Activated CD4-positive, alpha-beta T cell treated with anti-CD3 and anti-CD28 coated beads for 1 hour (primary cell): ENCODE data around the gene CREB5.

Experiments
- DNase-seq: peaks from one replicate; pipeline ENCODE4 v3.0.0-alpha.2; 2020

Gene CREB5

DNA sequence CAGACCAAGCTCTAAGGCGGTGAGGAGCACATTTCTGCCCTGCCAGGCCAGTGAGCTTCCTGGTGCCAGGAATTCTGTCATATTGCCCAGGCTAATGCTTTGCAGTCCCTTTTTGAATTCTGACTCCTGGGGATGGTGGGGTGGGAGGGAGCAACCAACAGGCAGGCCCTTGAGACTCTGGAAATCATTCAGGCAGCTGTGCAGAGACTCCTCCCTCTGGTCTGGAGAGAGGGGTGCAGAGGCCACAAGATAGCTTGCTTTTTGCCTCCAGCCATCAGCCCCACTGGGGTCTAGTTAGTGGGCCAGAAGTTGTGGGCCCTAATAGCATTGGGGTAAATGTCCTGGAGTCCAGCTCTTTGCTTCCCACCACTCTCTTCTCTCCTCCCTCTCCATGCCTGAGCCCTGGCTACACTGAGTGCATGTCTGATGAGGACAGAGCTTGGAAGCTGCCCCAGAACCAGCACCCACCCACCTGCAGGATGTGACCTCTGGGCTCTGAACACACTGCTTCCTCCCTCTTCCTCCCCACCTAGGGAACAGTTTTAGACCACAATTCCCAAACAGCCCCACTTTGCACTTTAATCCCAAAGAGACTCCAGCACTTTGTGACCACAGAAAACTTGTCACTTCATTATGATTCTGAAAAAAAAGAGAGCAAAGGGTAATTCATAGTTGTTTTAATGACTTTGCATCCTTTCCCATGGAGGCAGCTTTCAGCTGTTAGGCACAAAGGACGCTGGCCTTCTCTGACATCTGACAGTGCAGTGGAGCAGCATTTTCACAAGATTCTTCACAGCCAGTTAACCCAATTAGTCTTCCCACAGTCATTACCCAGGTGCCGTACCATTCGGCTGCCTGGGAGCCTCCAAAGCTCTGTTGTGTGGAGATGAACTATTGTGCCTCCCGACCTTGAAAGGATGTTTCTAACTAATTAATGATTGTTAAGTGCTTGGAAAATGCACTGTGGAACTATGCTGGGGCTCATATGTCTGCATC, 283.3 kb downstream of the CREB5 start:
- no peak for DNase-seq

DNA sequence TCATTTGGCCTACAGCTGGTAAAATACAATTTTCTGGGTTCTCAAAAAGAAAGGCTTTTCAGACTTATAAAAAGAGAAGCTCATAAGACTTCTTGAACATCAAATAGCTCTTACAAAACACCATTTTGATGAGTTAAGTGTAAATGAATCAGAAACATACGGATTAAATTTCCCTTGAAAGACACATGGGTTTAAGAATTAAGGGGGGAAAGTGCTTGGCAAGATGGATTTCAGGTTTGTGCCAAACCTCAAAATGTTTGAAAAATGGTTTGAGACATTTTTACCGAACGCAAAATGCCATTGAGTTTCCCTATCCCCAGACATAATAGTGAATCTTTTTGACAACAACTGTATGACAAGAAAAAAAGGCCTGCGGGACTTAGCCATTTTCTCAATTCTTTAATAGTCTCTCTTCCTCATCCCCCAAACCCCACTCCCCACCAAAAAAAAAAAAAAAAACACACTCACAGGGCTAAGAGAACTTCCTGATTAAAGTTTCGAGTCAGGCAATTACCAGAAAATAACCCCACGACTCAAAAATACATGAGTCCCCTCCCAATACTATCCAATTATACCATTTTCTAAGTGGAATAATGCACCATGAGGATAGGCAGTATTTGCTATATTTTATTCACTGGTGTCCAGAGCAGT, 285.7 kb downstream of the CREB5 start:
- no peak for DNase-seq

DNA sequence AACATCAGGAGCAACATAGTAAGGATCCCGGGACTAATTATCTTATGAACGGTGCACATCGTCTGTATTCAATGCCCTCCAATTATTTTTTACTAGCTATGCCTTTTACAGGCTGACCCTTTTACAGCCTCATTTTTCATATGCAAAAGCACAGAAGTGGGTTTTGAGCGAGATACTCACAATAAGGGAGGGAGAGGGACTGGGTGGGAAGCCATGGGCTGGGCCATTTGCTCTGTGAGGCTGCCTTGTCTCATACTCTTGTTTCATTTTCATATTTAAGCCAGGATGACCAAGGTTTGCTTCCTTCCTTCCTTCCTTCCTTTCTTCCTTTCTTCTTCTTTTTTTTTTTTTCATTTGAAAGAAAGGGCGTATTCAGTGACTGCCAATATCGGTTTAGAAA, 286.5 kb downstream of the CREB5 start:
- no peak for DNase-seq

DNA sequence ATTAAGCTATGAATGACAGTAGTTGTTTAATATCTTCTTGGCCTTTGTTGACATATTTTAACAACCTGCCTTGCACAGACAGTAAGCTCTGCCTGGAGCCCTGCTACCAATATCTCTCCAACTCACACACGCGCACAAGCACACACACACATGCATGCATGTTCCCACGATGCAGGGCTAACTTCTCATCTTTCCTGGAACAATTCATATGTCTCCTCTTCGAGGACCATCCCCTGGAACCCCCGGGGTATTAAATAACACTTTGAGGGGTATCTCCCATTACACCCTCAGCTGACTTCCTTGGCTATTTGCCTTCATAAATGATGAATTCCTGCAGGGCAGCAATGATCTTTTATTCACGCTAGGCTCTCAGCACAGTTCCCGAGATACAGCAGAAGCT, 287.8 kb downstream of the CREB5 start:
- DNase-seq, result no peak

DNA sequence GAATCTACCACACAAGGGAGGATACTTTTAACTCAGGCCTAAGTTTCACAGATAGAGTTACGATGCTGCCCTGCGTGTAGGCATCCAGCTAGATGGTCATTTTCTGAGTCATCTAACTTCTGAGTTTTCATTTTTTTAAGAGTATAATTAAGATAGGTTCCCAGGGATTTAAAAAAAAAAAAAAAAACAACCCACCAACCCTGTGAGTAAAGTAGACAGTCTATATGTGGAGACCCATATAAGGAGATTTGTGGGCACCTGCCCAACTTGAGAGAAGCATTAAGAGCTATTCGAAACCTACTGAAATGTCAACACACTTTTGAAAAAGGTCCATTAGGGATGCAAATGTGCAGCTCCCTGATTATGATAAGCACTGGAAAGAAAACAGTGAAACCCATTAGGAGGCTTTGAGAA, 288.5 kb downstream of the CREB5 start:
- DNase-seq, result no peak

DNA sequence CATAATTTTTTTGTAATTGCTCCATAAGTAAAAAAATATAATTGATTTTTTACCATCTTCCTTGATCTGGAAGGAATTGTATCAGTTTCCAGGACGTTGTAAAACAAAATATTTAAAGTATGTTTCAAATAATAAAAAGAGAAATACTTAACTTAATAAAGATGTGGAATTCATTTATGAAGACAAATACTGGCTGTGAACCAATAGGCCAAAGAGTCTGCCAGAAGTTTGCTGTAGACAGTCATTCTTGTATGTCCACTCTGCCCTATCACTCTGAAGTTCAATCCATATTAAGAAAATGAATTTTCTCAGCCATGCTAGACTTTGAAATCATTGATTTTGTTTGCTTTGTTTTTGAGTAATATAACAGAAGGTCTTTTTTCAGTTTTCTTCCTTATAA, 289.4 kb downstream of the CREB5 start:
- DNase-seq, result no peak

DNA sequence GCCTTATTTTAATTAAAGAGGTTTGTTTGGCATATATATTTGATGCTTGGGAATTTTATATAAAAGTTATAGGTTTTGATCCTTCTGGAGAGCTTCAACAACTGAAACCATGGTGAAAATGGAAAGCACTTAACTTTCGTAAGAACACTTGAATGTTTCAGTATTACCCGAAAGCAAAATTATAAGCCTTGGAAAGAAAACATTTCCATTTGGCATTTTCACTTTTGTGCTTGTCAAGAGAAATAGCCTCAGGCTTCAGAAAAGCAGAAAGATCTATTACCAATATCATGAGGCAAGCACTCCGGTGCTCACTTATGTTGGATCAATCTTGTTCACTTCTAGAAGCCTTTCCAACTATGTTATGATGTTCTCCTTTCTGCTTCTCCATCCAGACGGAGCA, 289.9 kb downstream of the CREB5 start:
- no peak for DNase-seq

DNA sequence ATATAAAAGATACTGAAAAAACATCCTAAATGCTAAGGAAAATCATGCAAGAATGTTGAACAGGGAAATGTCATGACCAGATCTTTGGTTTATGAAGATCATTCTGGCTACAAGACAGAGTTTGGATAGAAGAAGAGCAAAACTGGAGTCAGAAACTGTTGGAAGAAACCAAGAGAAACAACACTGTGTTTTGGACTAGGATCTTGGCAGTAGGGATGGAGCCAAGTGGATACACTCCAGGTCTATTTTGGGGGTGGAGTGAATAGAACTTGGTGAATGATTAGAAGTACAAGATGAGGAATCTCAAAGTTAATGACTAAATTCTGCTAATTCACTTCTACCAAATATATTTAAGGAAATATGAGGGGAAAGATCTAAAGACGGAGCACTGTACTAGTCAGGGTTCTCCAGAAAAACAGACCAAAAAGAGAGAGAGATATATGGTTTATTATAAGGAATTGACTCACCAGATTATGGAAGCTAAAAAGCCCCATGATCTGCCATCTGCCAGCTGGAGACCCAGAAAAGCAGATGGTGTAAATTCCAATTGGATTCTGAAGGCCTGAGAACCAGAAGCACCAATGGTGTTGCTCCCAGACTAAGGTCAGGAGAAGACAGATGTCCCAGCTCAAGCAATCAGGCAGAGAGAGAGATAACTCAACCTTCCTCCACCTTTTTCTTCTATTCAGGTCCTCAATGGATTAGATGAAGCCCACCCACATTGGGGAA, 290.9 kb downstream of the CREB5 start:
- no peak for DNase-seq

DNA sequence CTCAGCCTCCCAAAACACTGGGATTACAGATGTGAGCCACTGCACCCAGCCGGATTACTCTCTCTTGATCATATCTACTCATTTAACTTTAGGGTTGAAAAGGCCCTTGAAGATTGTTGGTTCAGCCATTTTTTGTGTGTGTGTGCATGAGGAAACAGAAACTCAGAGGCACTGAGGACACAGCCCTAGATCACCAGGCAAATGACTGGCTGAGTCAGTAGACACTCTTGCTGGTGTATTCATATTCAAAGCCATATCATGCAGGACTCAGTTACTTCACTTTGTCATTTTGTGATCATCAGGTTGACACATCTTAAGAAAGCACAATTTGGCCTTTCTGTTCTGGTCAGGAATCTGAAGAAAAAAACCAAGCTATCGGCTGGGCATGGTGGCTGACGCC, 292.4 kb downstream of the CREB5 start:
- no peak for DNase-seq

DNA sequence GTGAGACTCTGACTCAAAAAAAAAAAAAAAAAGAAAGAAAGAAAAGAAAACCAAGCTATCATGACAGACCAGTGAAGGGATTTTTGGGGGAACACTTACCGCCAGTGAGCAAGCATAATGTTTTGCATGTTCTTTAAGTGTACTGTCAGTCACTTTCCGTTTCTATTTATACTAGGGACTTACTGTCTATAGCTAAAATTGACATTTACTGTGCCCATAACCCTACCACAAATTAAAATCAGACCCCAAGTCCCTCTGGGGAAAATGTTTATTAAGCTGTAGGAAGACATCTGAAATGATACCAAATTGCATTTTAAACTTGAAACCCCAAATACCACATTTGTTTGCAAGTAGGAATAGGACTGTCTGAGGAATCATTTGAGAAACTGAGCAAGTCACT, 293.0 kb downstream of the CREB5 start:
- DNase-seq, result no peak

DNA sequence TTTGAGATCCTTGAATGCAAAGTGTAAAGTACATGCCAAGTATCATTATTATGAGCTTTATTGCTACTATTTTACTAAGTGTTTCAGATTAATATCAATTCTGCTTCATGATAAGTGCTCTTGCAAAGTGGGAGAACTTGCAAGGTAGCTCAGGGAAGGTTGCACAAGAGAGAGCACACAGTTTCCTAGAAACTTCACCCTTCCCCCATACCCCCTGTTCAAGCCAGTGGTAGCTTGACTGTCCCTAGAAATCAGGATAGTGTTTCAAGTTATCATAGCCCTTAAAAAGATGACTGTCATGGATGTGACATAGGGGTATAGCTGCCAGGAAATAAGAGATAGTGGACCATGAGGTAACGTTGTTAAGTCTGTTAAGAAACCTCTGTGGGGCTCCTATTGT, 294.3 kb downstream of the CREB5 start:
- no peak for DNase-seq

DNA sequence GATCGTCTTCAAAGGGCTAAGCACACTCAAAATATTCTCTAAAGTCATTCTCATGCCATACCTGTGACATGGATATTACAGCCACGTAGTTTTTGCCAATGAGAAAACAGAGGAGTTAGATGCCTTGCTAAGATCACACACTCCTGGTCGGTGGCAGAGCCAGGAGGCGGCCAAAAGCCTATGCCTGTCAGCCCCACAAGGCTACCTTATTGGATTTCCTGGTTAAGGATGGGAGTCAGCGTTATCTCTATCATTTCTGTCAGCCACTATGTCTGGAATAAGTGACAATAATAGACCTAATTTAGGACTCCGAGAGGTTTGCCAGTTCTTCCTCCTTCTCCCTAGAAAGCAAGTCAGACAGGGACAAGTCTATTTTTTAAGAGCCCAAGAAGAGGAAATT, 295.0 kb downstream of the CREB5 start:
- DNase-seq, result no peak

DNA sequence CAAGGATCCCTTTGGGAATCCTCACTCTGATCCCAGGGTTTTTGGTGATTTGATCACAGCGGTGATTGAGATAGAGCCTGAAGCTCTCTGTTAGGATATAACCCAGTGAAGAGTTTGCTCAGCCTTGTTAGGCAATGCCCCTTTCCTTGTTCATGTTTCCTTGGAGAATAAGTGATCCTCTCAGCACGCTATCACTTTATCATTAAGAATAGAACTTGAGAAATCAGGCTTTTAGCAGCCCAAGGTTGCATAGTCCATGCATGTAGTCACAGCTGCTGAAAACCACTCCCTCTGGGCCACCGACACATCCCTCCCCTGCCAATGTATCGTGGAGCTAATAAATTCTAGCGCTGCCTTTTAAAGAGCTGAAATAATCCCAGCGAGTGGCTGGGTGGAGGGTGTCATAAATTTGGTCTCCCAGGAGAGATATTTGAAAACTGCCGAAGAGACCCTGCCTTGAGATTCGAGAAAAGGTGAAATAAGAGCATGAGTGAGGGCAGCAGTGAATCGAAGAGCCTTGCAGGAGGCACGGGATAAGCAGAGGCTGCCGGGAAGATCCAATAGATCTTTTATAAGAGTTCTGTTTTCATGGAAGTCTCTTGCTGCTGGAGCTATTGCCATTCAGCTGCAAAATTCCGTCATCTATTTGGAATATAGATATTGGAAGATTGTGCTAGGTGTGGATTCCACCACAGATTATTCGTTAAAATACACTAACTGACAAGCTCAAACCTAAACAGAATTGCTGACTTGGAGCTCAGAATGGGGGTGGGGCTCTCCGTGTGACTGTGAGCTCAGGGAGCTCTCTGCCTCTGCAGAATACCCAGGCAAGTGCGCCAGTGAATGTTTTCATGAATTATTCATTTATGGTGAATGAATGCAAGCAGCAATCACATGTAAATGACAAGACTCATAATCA, 296.0 kb downstream of the CREB5 start:
- no peak for DNase-seq

DNA sequence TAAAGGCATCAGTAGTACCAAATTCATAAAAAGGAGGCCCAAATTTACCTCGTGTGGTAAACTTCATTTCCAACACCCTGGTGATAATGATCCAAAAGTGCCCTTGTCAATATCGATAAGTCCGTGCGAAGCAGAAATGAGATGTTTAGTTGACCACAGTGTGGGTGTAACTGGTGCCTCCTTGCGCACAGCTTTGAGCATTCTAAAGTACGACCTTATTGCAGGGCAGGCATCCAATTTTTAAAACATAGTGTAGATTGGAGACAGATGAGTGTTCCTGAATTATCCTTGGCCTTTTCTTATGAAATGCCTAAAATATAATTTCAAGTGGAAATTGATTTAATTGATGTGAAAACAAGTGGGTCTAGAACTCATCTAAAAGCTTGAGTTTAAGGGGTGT, 297.4 kb downstream of the CREB5 start:
- DNase-seq, result no peak

DNA sequence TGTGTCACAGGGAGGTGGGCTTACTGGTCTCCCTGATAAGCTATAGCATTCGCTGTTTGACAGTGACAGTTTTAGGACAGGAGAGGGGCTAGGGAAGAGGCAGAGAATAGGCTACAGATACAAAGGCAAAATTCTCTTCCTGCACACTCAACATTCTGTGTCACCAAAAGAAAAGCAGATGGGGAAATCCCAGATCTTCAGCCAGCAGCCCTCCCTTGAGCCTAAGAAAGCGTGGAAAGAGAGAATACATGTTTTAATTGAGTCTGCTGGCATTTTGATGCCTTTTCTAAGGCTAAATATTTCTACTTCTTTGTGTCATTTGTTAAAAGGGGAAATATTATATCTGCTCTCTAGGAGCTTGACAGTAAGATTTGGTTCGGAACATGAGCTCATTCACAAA, 298.8 kb downstream of the CREB5 start:
- no peak for DNase-seq

DNA sequence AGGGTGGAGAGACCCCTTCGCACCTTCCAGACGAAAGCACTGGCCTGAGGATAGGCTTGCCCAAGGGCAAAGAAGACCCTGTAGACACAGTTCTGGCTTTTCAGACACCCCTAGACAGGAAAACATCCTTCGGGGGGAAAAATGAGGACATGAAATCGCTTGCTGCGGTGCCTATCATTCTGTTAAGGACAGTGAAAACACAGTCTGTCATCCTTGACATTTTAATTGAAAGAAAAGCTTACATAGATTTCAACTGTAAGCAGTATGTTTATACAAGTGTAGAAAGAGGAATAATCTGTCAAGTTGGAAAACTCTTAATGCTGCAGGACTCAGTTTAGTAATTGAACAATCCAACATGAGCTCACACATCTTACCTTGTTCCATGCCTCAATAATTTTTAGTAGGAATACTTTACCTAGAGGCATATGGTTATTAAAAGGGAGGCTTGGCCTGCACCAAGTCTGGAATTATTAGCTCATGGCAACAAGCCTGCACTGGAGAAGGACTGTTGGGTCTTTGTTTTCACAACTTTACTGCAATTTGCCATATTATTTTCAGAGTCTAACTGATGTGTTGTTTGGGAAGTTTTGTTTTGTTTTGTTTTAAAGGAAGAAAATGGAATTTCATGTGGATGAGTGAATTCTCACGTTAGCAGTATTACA, 302.3 kb downstream of the CREB5 start:
- no peak for DNase-seq

DNA sequence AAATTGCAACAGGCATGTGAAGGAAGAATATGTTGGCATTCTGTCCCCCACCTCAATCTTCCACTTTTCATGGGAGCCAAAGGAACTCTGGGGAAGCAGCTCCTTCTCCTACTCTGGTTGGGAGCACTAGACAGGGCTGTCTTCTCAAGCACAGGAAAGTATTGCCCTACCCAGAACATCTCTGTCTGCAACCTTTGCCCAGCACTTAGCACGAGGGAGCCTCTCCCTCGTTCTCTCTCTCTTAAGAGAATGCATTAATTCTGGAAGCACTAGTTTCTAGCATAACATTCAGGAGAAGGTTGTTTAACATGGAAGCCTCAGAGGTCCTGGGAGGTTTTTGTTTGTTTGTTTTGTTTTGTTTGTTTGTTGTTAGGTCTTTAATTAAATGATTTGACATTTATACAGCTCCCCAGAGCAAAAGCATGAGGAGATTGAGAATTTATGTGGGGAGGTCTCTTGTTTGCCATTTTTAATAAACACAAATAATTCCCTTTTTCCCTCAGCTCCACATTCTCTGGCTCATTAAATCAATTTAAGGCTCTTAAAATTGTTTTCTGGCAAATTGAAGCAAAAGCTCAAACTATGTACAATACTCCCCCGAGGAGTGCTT, 305.2 kb downstream of the CREB5 start:
- no peak for DNase-seq

DNA sequence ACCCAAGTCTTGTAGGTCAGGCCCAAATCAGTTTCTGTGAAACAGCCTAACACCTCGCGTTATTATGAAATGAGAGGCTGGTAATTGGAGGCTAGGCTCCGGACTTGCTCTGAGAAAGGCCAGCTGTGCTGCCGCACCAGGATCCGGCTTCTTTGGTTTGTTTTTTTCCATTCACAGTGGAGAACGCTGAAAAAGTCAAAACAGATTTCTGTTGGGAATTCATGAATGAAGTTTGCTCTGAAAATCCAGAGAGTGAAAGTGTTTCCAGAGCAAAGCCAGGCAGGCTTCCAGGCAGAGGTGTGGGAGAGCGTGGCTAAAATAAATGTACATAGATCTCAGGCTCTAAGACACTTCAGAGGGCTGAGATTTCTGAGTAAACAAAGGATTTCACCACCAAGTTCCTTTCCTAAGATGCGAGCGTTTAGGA, 305.8 kb downstream of the CREB5 start:
- DNase-seq, result no peak

DNA sequence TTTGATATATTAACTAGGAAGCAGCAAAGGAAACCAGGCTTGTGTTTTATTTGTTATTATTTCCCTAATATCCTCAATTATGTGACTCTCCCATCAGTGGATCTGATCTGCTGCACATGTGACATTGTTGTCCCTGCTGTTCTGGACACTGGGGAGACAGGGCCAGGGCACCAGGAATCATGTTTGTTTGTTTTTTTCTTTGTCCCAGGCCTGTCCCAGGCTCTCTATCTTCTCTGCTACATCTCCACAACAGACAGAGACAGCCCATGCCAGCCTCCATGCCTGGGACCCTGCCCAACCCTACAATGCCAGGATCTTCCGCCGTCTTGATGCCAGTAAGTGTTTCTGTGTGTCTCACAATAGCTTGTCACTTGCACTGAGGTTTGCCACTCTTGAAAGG, 306.2 kb downstream of the CREB5 start:
- no peak for DNase-seq

DNA sequence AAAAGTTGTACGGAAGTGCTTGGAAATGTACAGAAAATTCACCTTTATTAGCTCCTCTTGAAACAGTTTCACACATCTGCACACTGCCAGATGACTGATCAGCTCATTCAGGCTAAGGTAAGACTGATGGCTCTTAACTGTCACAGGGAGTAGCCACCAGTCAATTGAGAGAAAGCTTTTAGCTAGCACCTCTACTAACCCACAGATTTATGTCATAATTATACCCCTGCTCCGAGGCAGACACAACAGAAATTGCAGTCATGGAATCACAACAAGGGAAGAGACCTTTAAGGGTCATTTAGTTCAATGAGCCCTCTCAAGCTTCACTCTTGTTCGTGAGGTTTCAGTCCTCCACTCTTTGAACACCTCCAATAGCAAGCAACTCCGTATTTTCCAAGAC, 310.4 kb downstream of the CREB5 start:
- DNase-seq, result no peak

DNA sequence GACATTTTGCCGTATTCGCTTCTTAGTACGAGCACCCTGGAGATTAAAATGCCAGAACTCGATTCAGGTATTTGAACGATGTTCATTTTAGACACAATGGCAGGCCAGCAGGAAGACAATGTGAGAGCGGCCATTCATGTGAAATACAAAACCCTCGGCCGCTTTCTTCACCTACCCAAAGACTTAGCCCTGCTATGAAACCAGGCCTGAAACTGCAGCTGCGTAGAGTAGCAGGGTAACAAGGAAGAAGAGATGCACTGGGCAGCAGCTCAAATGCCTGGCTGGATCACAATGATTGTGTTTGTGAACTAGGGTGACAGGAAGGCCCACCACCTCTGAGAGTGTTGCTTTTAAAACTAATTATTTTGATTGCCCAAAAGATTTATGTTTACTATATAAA, 311.0 kb downstream of the CREB5 start:
- no peak for DNase-seq

DNA sequence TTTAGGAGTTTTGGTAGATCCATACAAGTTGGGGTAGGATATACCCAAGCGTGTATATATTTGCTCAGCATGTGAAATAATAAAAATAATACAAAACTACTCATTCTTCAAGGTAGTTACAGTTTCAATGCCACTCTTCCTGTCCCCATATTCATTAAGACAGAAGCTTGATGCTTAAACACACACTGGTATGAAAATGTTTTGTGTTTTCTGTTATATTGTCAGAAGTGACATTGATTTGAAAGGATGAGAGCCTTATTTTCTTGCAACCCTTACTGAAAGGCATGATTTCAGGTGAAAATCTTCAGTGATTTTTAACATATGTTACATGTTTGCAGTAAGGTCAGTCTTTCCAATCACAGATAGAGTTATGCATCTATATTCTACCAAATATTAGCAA, 312.2 kb downstream of the CREB5 start:
- no peak for DNase-seq
